T-helper 1 cell treated with Interleukin-12 subunit alpha and Interleukin-12 subunit beta and Interleukin-4 antibody, amounts not matched to agents 30 μg/mL and 1 μg/mL, for 36 hours (primary cell): ENCODE results near the gene DLG2.

Experiments
- H3K27ac Mint-ChIP-seq: one replicate; pipeline ENCODE4 v1.8.0; 2021; ENCODE audit warnings: mild to moderate bottlenecking, mixed read lengths
- H3K27me3 Mint-ChIP-seq: one replicate; pipeline ENCODE4 v1.8.0; 2021; ENCODE audit warnings: low read depth, mixed read lengths
- H3K36me3 Mint-ChIP-seq: one replicate; pipeline ENCODE4 v1.8.0; 2021; ENCODE audit warnings: low read depth, mixed read lengths
- H3K4me1 Mint-ChIP-seq: one replicate; pipeline ENCODE4 v1.8.0; 2021; ENCODE audit warnings: low read depth, mixed read lengths
- H3K4me3 Mint-ChIP-seq: one replicate; pipeline ENCODE4 v1.8.0; 2021; ENCODE audit warnings: mild to moderate bottlenecking, moderate library complexity, mixed read lengths
- H3K9me3 Mint-ChIP-seq: one replicate; pipeline ENCODE4 v1.8.0; 2021; ENCODE audit warnings: mixed read lengths

DLG2 gene

DNA sequence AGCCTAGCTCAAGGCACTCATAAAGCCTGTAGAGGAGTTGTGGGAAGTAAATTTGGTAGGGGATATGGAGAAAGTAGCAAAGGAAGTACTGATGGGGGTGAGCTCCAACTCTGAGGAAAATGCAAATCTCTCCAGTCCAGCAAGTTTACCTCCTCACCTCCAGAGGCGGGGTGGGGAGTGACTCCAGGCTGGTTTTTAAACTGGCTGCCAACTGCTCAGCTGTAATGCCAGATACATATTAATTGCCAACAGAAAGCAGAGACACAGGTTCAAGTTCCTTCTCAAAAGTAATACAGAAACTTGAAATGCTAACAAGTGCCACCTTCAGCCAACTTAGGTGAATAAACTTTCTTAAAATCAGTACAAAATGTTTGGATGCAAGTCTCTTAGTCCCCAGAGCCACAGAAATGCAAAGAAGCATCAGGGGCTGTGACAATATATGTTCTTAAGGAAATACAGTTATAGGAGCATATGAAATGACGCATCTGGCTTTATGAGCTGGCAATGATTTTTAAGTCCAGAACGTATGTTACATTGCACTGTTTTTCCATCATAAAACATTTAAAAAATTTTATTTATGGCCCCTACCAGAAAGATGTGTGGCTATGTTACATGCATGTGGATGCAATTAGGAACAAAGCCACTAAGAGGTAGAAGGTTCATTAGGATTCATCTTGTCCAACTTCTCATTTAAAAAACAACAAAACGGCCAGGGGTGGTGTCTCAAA is 1904.6 kb downstream of the DLG2 start:
- peaks cover 18% of the 10 kb centered on the region for H3K27me3 Mint-ChIP-seq

DNA sequence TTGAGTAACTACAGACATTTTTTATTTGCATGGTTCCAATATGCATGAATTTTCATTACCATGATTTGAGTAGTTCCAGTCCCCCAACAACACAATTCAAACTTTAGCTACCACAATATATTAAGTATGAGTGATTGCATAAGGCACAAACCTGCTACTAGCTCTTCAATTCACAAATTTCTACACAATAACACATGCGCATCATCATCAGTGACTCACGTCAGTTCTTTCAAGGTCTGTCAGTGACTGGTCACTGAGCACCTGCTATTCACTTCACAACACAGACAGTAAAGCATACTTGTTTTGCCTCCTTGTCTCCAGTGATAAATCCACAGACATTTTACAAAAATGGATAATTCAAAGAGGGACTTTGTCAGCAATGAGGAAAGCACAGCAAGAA is 1905.9 kb downstream of the DLG2 start:
- Mint-ChIP-seq H3K4me1 (peaks cover 2% of the 10 kb centered on the region), H3K4me3 (no peak overlapping the region), H3K36me3 (no peaks in the 10 kb centered on the region), H3K27me3 (peaks cover 11% of the 10 kb centered on the region), H3K9me3 (no peaks in the 10 kb centered on the region), H3K27ac (no peak overlapping the region)

More for the DNA sequence above, 1904.6 kb downstream of the DLG2 start:
- Mint-ChIP-seq H3K4me3 (no peak overlapping the region), H3K36me3 (no peaks in the 10 kb centered on the region), H3K4me1 (peaks cover 2% of the 10 kb centered on the region), H3K27ac (no peak overlapping the region), H3K9me3 (no peaks in the 10 kb centered on the region)

DNA sequence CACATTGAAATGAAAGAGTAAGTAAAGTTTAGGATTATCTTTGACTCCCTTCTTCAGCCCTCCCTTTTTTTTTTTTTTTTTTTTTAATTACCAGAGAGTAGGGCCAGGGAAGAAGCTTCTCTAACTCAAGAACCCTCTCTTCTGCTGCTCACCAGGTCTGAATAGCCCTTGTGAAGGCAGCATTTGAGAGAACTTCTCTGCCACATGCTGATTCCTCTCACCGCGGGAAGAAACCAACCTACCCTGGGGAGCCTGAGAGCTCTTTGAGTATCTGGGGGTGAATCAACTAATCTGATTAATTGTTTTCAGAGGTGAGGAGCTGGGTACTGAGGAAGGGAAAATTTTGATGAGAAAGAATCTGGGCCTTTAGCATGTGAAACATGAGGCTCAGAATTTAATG is 1906.5 kb downstream of the DLG2 start:
- Mint-ChIP-seq H3K27me3 (peaks cover 11% of the 10 kb centered on the region), H3K9me3 (no peaks in the 10 kb centered on the region), H3K4me3 (no peak overlapping the region), H3K36me3 (no peaks in the 10 kb centered on the region), H3K27ac (no peak overlapping the region), H3K4me1 (peaks cover 2% of the 10 kb centered on the region)

DNA sequence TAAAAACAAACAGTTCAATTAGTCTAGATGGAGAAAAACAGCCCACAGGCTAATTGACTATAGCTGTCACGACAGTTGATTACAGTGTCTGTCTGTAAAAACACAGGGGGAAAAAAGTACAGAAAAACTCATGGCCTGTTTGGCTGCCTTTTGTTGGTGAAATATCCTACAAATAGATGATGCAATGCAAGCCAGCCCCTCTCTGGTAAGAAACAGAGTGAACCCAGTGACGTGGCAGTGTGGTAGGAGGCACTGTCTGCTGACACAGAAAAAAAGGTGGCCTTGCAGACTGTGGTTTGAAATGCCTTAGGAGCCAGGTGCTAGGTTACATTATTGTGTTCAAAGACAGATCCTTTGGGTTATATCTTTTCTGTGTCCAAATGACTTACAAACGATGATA is 1909.6 kb downstream of the DLG2 start:
- Mint-ChIP-seq H3K4me1 (no peaks in the 10 kb centered on the region), H3K4me3 (no peak overlapping the region), H3K36me3 (no peaks in the 10 kb centered on the region), H3K27me3 (no peaks in the 10 kb centered on the region), H3K9me3 (no peaks in the 10 kb centered on the region), H3K27ac (no peak overlapping the region)

DNA sequence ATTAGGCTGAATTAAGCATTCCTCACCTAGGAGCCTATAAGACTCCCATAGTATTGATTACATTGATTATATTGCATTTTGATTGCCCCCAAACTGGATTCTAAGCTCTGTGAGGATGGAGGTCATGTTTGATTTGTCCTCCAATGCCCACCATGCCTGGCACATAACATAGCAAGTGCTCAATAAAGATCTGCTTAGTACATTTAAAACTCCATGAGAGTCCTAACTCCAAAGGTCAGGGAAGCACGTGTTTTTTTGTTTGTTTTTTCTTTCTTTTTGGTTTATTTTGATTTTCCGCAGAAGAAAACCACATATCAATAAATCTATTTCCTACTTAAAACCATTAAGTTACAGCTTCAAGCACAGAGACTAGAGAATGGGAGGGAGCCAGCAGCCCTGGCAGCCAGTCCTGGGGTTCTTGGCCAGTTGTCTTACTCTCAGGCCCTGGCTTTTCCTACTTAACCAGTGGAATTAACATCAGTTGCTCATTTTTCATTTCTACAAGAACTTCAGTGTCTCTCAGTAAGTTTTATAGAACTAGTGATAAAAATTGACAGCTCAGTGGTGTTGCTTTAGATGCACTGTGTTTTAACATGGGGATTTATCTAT is 1911.1 kb downstream of the DLG2 start:
- no peaks in the 10 kb centered on the region for H3K27me3 Mint-ChIP-seq
- no peaks in the 10 kb centered on the region for H3K9me3 Mint-ChIP-seq
- H3K4me1 Mint-ChIP-seq = no peaks in the 10 kb centered on the region
- H3K27ac Mint-ChIP-seq = no peak overlapping the region
- no peak overlapping the region for H3K4me3 Mint-ChIP-seq
- H3K36me3 Mint-ChIP-seq = no peaks in the 10 kb centered on the region

DNA sequence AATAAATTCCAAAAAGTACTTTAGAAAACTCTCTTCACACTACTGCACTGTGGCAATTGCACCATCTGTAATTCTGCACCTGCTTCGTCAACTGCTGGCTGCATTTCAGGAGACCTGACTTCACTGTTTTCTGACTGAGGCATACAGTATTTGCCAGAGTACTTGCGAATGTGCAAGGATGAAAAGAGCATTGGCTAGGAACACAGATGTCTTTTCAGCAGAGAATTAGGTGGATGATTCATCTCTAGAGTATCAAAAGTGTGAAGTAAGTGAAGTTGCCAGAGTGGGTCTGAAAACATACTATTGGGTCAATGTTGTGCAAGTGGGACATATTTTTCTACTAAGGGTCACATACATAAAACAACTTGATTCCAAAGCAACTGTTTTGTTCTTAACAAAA is 1913.4 kb downstream of the DLG2 start:
- Mint-ChIP-seq H3K27me3 (no peaks in the 10 kb centered on the region), H3K9me3 (no peaks in the 10 kb centered on the region), H3K36me3 (no peaks in the 10 kb centered on the region), H3K27ac (no peak overlapping the region), H3K4me3 (no peak overlapping the region), H3K4me1 (no peaks in the 10 kb centered on the region)

DNA sequence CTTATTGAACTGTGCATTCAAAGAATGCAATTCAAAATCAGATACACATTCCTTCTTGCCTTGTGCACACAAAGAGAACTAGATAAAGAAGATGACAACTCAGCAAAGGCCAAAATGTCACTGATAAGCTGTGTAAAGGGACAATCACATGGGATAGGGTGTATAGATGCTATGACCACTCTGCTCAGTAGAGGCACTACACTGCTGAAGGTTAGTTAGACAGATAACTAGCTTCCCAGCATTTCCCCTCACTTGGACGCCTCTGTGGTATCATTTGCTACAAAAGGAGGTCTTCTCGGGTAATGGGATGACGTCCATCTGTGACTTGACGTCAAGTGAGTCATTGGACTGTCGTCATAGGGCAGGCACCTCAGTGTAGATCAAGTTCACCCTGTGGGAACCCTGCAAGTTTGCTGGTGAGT is 1916.0 kb downstream of the DLG2 start:
- Mint-ChIP-seq H3K36me3 (no peaks in the 10 kb centered on the region), H3K9me3 (no peaks in the 10 kb centered on the region), H3K27ac (no peak overlapping the region), H3K4me3 (no peak overlapping the region), H3K4me1 (no peaks in the 10 kb centered on the region), H3K27me3 (no peaks in the 10 kb centered on the region)

DNA sequence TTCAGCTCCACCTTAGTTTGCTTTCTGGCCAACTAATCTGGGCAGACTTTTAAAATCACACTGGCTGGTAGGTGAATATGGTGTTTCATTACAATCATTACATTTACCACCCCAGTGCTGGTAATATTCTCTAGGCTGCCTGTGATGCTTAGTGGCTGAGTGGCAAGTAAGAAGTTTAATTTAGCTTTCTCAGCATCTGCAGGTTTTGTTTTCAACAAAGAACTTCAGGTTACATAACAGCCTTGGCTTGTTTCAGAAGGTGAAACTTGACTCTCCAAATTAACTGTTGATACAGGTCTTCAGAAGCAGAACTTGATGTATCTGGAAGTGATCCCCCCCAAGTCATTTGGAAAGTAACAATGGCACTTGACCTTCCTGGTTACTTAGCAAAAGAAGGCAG is 1917.7 kb downstream of the DLG2 start:
- Mint-ChIP-seq H3K36me3 (no peaks in the 10 kb centered on the region), H3K4me3 (no peak overlapping the region), H3K27me3 (no peaks in the 10 kb centered on the region), H3K4me1 (no peaks in the 10 kb centered on the region), H3K27ac (no peak overlapping the region), H3K9me3 (no peaks in the 10 kb centered on the region)

DNA sequence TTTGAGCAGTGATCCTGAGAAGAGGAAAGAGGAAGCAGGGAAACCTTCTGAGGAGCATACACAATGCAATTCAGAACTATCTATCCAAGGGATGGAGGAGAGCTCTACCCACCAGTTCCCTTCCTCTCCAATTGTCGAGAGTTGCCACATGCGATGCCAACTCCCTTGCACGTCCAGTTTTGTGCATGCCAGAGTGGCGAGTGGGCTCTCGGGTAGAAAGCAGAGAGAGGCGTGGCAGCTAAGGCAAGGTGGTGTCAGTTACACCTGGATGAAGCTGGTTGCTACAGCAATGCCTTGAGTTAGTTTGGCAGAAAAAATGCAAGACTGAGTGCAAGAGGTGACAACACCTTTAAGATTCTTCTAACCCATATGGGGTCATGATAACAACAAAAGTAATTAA is 1920.6 kb downstream of the DLG2 start:
- Mint-ChIP-seq H3K27me3 (no peaks in the 10 kb centered on the region), H3K9me3 (no peaks in the 10 kb centered on the region), H3K4me1 (no peaks in the 10 kb centered on the region), H3K36me3 (no peaks in the 10 kb centered on the region), H3K4me3 (no peak overlapping the region), H3K27ac (no peak overlapping the region)

DNA sequence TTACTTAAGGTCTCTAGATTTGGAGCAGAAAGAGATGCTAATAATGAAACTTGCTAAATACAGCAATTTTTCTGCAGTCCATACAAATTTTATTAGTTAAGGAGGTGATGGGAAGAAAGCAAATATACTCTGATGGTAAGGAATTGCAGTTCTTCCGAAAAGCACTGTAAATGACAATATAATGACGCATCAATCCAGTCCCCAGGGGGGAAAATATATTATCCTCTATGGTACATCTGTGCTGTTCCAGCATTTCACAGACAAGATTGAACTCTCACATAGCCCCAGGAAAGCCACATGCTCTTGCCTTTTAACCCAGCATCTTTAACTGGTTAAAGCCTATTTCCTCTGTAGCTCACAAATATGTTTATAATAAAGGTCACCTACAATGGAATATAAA is 1924.3 kb downstream of the DLG2 start:
- Mint-ChIP-seq H3K36me3 (no peaks in the 10 kb centered on the region), H3K4me1 (no peaks in the 10 kb centered on the region), H3K27me3 (no peaks in the 10 kb centered on the region), H3K27ac (no peak overlapping the region), H3K9me3 (no peaks in the 10 kb centered on the region), H3K4me3 (no peak overlapping the region)

DNA sequence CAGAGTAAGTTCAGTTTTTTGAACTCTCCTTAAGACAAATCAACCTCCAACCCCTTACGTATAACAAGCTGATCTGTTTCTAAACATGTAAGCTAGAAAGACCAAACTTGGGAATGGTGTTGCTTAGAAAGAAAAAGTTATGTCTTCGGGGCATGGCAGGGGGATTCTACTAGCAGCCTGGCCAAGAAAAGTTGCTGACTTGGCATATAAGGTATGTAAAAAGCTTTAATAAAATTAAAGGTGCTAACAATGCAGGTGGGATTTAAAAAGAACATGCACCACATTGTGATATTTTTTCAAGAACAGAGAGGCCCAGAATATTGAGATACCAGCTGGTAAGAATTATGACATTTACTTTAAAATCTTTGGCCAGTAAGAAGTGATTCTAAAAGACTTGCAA is 1929.6 kb downstream of the DLG2 start:
- no peaks in the 10 kb centered on the region for H3K27me3 Mint-ChIP-seq
- H3K27ac Mint-ChIP-seq = no peak overlapping the region
- H3K4me1 Mint-ChIP-seq = no peaks in the 10 kb centered on the region
- H3K9me3 Mint-ChIP-seq = no peaks in the 10 kb centered on the region
- H3K4me3 Mint-ChIP-seq = no peak overlapping the region
- no peaks in the 10 kb centered on the region for H3K36me3 Mint-ChIP-seq

DNA sequence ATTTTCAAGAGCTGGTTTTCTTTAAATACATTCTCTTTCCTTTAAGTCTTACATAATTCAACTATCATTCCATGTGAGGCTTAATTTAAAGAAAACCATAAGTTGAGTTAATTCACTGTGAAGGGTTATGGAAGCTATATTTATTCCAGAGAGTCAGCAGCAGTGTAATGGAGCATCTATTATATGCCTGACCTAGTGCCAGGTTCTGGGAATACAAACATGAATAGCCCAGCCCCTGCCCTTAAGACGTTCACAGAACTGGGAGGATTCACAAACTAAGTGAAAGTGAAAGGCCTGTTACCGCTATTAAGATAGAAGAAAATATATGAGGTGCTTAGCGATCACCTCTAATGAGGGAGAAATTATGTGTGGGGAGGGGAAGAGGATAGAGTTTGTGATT is 1932.1 kb downstream of the DLG2 start:
- Mint-ChIP-seq H3K4me1 (no peaks in the 10 kb centered on the region), H3K27me3 (no peaks in the 10 kb centered on the region), H3K4me3 (no peak overlapping the region), H3K9me3 (no peaks in the 10 kb centered on the region), H3K36me3 (no peaks in the 10 kb centered on the region), H3K27ac (no peak overlapping the region)

DNA sequence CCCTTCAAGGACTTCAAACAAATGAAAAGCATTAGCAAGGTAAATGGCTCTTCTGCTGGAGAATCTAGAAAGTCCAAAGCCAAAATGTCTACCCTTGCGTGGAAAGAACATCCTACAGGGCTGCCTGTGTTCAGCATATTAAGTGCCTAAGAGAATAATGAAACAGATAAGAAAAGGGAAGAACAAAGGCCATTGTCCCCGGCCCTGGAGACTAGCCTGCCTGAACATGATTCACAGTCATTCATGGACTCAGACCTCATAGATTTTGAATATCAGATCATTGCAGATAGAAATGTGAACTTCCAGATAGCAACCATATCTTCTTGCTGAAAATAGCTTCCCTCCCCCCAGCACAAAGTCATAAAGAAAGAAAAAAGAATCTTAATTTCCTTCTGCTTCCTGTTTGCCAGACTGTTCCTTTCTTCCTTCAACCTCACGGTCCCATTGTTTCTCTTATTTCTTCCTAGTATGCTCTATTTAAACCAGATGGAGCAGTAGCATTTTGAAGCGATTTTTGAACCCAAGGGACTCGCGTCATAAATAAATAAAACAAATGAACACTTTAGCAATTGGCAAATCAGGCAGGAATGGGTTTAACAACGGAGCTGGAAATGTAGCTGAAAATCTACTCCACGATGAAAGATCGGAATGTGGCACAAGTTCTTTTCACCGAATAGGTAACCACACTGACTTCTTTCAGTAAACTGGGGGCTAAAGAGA is 1932.8 kb downstream of the DLG2 start:
- no peaks in the 10 kb centered on the region for H3K4me1 Mint-ChIP-seq
- no peaks in the 10 kb centered on the region for H3K36me3 Mint-ChIP-seq
- H3K27ac Mint-ChIP-seq = no peak overlapping the region
- no peaks in the 10 kb centered on the region for H3K27me3 Mint-ChIP-seq
- H3K9me3 Mint-ChIP-seq = no peaks in the 10 kb centered on the region
- H3K4me3 Mint-ChIP-seq = no peak overlapping the region

DNA sequence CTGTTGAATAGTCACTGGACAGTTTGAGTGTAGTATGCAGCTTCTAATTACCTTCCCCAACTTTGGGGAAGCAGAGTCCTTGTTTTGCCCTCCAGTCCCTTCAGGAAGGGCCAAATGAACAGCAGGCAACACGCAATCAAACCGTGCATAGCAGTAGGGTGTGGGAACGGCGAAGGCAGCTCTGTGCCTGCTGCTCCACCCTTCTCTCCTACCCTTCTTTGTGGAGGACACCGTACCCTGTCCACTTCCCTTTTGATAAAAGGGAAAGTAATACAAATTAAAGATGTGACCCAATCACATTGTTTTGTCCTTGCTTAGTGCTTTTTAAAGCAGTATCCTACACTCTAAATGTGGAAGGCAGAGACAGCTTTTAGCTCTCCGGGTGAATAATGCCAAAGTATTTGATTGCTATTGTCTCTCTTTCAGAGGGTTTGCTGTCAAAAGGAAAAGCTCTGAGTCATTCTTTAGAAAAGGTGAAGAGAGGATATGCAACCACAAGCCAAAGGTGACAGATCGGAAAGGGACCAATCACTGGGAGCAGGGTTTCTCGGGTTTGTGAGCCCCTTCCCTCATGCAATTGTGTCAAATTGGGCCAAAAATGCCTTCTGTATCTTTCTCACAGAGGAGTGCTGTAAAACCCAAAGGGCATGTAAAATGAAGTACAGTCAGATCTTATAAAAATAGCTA is 1933.7 kb downstream of the DLG2 start:
- Mint-ChIP-seq H3K4me3 (no peak overlapping the region), H3K36me3 (no peaks in the 10 kb centered on the region), H3K27me3 (no peaks in the 10 kb centered on the region), H3K4me1 (no peaks in the 10 kb centered on the region), H3K27ac (no peak overlapping the region), H3K9me3 (no peaks in the 10 kb centered on the region)

DNA sequence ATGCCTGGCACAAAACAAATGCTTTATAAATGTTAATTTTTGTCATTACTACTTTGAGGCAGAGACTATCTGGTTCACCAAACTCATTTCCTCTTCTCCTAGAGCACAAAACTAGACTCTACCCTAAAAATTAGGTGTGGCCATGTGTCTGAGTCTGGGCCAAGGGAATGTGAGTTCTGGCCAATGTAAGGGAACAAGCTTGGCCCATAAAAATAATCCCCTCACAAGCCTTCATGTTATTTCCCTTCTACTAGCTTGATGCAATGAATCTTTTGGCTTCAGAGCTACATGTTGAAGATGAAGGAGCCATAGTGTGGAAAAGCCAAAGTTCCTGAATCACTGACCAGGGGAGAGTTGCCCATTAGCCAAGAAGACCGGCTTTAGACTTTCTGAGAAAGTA is 1934.5 kb downstream of the DLG2 start:
- H3K27ac Mint-ChIP-seq = no peak overlapping the region
- H3K4me1 Mint-ChIP-seq = no peaks in the 10 kb centered on the region
- H3K4me3 Mint-ChIP-seq = no peak overlapping the region
- no peaks in the 10 kb centered on the region for H3K9me3 Mint-ChIP-seq
- peaks cover 4% of the 10 kb centered on the region for H3K27me3 Mint-ChIP-seq
- no peaks in the 10 kb centered on the region for H3K36me3 Mint-ChIP-seq
